Mesendoderm (in vitro differentiated cells): ENCODE results near the gene SAMD5.

Source experiments
- DNase-seq: peaks from one replicate; pipeline ENCODE4 v3.0.0; 2013
- H2AK5ac ChIP-seq: 2 replicates; pipeline ENCODE4 v1.6.1; 2013; ENCODE audit warnings: low read length, inconsistent platforms
- H2BK120ac ChIP-seq: 2 replicates; pipeline ENCODE4 v1.6.1; 2013; ENCODE audit warnings: low read depth, mild to moderate bottlenecking, low read length, moderate library complexity, mixed read lengths
- H2BK15ac ChIP-seq: replicated peaks from 2 replicates; pipeline ENCODE4 v1.6.1; 2013; ENCODE audit warnings: low read depth, mild to moderate bottlenecking, moderate library complexity
- H2BK5ac ChIP-seq: 2 replicates; pipeline ENCODE4 v1.6.1; 2013; ENCODE audit warnings: low read length, inconsistent platforms
- H3K18ac ChIP-seq: 2 replicates; pipeline ENCODE4 v1.6.1; 2013; ENCODE audit warnings: mild to moderate bottlenecking, low read length, mixed read lengths
- H3K23ac ChIP-seq: one replicate; pipeline ENCODE4 v1.6.1; 2013; ENCODE audit warnings: low read length
- H3K27ac ChIP-seq: 2 replicates; pipeline ENCODE4 v1.5.1; 2013; ENCODE audit warnings: low read depth, mild to moderate bottlenecking, inconsistent platforms, low read length, moderate library complexity
- H3K27me3 ChIP-seq: 2 replicates; pipeline ENCODE4 v1.6.1; 2013; ENCODE audit warnings: low read length, control low read depth, mild to moderate bottlenecking, inconsistent platforms; ENCODE audit not compliant: insufficient read depth, poor library complexity
- H3K36me3 ChIP-seq: 2 replicates; pipeline ENCODE4 v1.6.1; 2013; ENCODE audit warnings: low read length, inconsistent platforms; ENCODE audit not compliant: control insufficient read depth, insufficient read depth
- H3K4ac ChIP-seq: one replicate; pipeline ENCODE4 v1.6.1; 2013; ENCODE audit warnings: low read depth, mild to moderate bottlenecking, low read length, moderate library complexity
- H3K4me1 ChIP-seq: 2 replicates; pipeline ENCODE4 v1.6.1; 2013; ENCODE audit warnings: low read depth, low read length, inconsistent platforms; ENCODE audit not compliant: control insufficient read depth
- H3K4me2 ChIP-seq: 2 replicates; pipeline ENCODE4 v1.6.1; 2013; ENCODE audit warnings: low read length
- H3K4me3 ChIP-seq: 2 replicates; pipeline ENCODE4 v1.5.1; 2013; ENCODE audit warnings: mild to moderate bottlenecking, low read length
- H3K56ac ChIP-seq: one replicate; pipeline ENCODE4 v1.6.1; 2013; ENCODE audit warnings: low read length
- H3K79me1 ChIP-seq: 2 replicates; pipeline ENCODE4 v1.6.1; 2013; ENCODE audit warnings: low read length, inconsistent platforms
- H3K79me2 ChIP-seq: 2 replicates; pipeline ENCODE4 v1.6.1; 2013; ENCODE audit warnings: mild to moderate bottlenecking, low read length; ENCODE audit not compliant: control insufficient read depth, insufficient read depth
- H3K9ac ChIP-seq: 2 replicates; pipeline ENCODE4 v1.6.1; 2013; ENCODE audit warnings: low read length, inconsistent platforms
- H4K5ac ChIP-seq: one replicate; pipeline ENCODE4 v1.6.1; 2013; ENCODE audit warnings: low read length
- H4K8ac ChIP-seq: one replicate; pipeline ENCODE4 v1.6.1; 2013; ENCODE audit warnings: low read depth, mild to moderate bottlenecking, control low read depth, low read length, moderate library complexity
- WGBS: extraction: QIAGEN DNeasy Blood & Tissue Kit; methylation state at CpG from one replicate; pipeline ENCODE4 v1.1.7; 2013; ENCODE audit warnings: low lambda C conversion rate, missing lambda C conversion rate; ENCODE audit not compliant: insufficient coverage; ENCODE audit errors: extremely low coverage; 5-methylcytosine and 5-hydroxymethylcytosine counted together

Gene SAMD5

DNA sequence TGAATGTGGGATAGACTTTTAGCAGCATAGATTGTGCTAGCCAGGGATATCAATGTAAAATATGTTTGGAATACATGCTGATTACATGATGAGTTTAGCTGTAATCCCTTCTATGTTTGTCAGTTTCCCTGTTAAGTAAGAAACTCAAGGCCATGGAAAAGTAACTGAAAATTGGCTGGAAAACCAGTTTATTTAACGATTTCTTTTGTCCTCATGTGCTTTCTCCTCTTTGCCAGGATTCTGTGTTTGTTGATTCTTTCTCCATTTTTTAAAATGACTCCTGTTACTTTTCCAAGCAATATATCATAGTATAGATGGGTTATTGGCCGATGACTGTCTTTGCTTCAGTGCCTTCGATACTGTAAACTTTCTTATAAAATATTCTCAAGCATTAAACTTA is 87.5 kb downstream of the SAMD5 start:
- DNase-seq = no peak
- Histone ChIP-seq H3K27me3 (no peaks in the 10 kb centered on the region), H3K4me3 (no peak overlapping the region)

GRCh38 chr6:147603392-147604081 is 95.0 kb downstream of the SAMD5 start:
- no peak overlapping the region for H3K4me2 ChIP-seq
- no peak overlapping the region for H4K8ac ChIP-seq
- DNase-seq = no peak
- no peak overlapping the region for H2AK5ac ChIP-seq
- H3K27ac ChIP-seq = no peak overlapping the region
- no peaks in the 10 kb centered on the region for H3K36me3 ChIP-seq
- WGBS = no CpG with 5 or more reads among the region's 2 CpGs
- no peaks in the 10 kb centered on the region for H3K79me1 ChIP-seq
- no peak overlapping the region for H3K56ac ChIP-seq
- no peak overlapping the region for H2BK5ac ChIP-seq
- no peak overlapping the region for H2BK120ac ChIP-seq
- no peak overlapping the region for H2BK15ac ChIP-seq
- H3K4me3 ChIP-seq = no peak overlapping the region
- no peaks in the 10 kb centered on the region for H3K4me1 ChIP-seq
- H3K4ac ChIP-seq = no peak overlapping the region
- no peak overlapping the region for H3K23ac ChIP-seq
- H3K79me2 ChIP-seq = no peaks in the 10 kb centered on the region
- no peaks in the 10 kb centered on the region for H3K27me3 ChIP-seq
- no peak overlapping the region for H3K18ac ChIP-seq
- H3K9ac ChIP-seq = no peak overlapping the region
- H4K5ac ChIP-seq = no peak overlapping the region

More for the DNA sequence above, 87.5 kb downstream of the SAMD5 start:
- H4K5ac ChIP-seq = no peak overlapping the region
- no peaks in the 10 kb centered on the region for H3K79me1 ChIP-seq
- H2BK5ac ChIP-seq = no peak overlapping the region
- no peak overlapping the region for H3K4me2 ChIP-seq
- no peak overlapping the region for H4K8ac ChIP-seq
- H3K27ac ChIP-seq = no peak overlapping the region
- H2AK5ac ChIP-seq = no peak overlapping the region
- H3K18ac ChIP-seq = no peak overlapping the region
- no peaks in the 10 kb centered on the region for H3K36me3 ChIP-seq
- H3K4ac ChIP-seq = no peak overlapping the region
- H3K23ac ChIP-seq = no peak overlapping the region
- H3K56ac ChIP-seq = no peak overlapping the region
- no peak overlapping the region for H2BK15ac ChIP-seq
- no peak overlapping the region for H3K9ac ChIP-seq
- H3K4me1 ChIP-seq = no peaks in the 10 kb centered on the region
- no peak overlapping the region for H2BK120ac ChIP-seq
- H3K79me2 ChIP-seq = no peaks in the 10 kb centered on the region
- WGBS = no CpG with 5 or more reads among the region's 3 CpGs

- no peak overlapping the region for H4K8ac ChIP-seq
- H2BK15ac ChIP-seq = no peak overlapping the region
- H3K4me2 ChIP-seq = no peak overlapping the region
- no peak overlapping the region for H4K5ac ChIP-seq
- H3K18ac ChIP-seq = no peak overlapping the region
- no peak overlapping the region for H3K56ac ChIP-seq
- H3K27me3 ChIP-seq = no peaks in the 10 kb centered on the region
- H3K4ac ChIP-seq = no peak overlapping the region
- no peaks in the 10 kb centered on the region for H3K4me1 ChIP-seq
- no peak overlapping the region for H2BK120ac ChIP-seq
- H2AK5ac ChIP-seq = no peak overlapping the region
- no peak overlapping the region for H3K27ac ChIP-seq
- H3K36me3 ChIP-seq = no peaks in the 10 kb centered on the region
- no peak overlapping the region for H3K9ac ChIP-seq
- H2BK5ac ChIP-seq = no peak overlapping the region
- H3K79me1 ChIP-seq = no peaks in the 10 kb centered on the region
- WGBS = no CpG with 5 or more reads among the region's 4 CpGs
- no peak for DNase-seq
- H3K23ac ChIP-seq = no peak overlapping the region
- no peak overlapping the region for H3K4me3 ChIP-seq
- no peaks in the 10 kb centered on the region for H3K79me2 ChIP-seq
Measured at GRCh38 chr6:147604373-147604772, 95.9 kb downstream of the SAMD5 start.

DNA sequence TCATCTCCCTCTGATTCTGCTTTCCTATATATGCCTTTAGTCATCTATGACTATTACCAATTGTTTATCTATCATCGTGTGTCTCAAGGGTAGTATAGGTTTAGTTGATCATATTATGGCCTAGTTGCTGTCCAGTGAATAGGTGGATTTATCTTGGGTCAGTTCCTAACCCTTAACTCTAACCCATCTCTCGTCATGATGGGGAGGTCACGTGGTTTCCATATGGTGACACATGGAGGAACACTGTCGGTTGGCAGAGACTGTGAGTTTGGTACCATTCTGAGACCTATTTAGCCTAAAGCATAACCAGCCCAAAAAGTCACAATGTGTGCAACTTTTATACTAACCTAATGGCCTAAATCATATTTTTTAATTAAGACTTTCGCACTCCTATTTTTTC is 103.5 kb downstream of the SAMD5 start:
- Histone ChIP-seq H2BK120ac (no peak overlapping the region), H3K79me2 (no peaks in the 10 kb centered on the region), H3K27me3 (no peaks in the 10 kb centered on the region), H3K79me1 (no peaks in the 10 kb centered on the region), H3K56ac (no peak overlapping the region), H3K4me1 (no peaks in the 10 kb centered on the region), H2BK5ac (no peak overlapping the region), H4K5ac (no peak overlapping the region), H4K8ac (no peak overlapping the region), H3K4me2 (no peak overlapping the region), H3K18ac (no peak overlapping the region), H2AK5ac (no peak overlapping the region), H3K27ac (no peak overlapping the region), H2BK15ac (no peak overlapping the region), H3K4me3 (no peak overlapping the region), H3K23ac (no peak overlapping the region), H3K9ac (no peak overlapping the region), H3K4ac (no peak overlapping the region), H3K36me3 (no peaks in the 10 kb centered on the region)
- DNase-seq = no peak
- no CpG with 5 or more reads among the region's 5 CpGs for WGBS

GRCh38 chr6:147614501-147614900 is 106.0 kb downstream of the SAMD5 start:
- Histone ChIP-seq H2BK120ac (no peak overlapping the region), H3K79me2 (no peaks in the 10 kb centered on the region), H3K36me3 (no peaks in the 10 kb centered on the region), H2BK15ac (no peak overlapping the region), H3K4me2 (no peak overlapping the region), H2AK5ac (no peak overlapping the region), H3K9ac (no peak overlapping the region), H3K4me1 (no peaks in the 10 kb centered on the region), H3K27ac (no peak overlapping the region), H3K27me3 (no peaks in the 10 kb centered on the region), H3K4me3 (no peak overlapping the region), H3K4ac (no peak overlapping the region), H3K79me1 (no peaks in the 10 kb centered on the region), H4K5ac (no peak overlapping the region), H4K8ac (no peak overlapping the region), H3K18ac (no peak overlapping the region), H2BK5ac (no peak overlapping the region), H3K23ac (no peak overlapping the region), H3K56ac (no peak overlapping the region)
- WGBS = no CpG with 5 or more reads among the region's 4 CpGs
- no peak for DNase-seq
